DND-41 (cell line): ENCODE data around the gene P4HA2.

Experiments used
- CTCF ChIP-seq: IDR thresholded peaks from 2 replicates; pipeline ENCODE4 v1.5.1; 2012; ENCODE audit warnings: borderline replicate concordance, low read length, moderate library complexity, mild to moderate bottlenecking; ENCODE audit not compliant: poor library complexity, severe bottlenecking; ENCODE audit errors: extremely low read depth
- EZH2 ChIP-seq: IDR thresholded peaks from 3 replicates; pipeline ENCODE4 v1.6.1; 2012; ENCODE audit warnings: borderline replicate concordance, low read depth, mild to moderate bottlenecking, moderate library complexity, low read length, inconsistent platforms; ENCODE audit not compliant: severe bottlenecking

- TF ChIP-seq CTCF: no peak
- no peak for TF ChIP-seq EZH2
Observed at GRCh38 chr5:132203916-132204315, 23.7 kb downstream of the P4HA2 start.
